A549 (cell line): ENCODE measurements around the gene MRPL44.

Experiments
- CEBPB ChIP-seq, 2 experiments: fragments of >200 bp in 1 of 2; sonication (Bioruptor Twin) in 1 of 2; formaldehyde crosslinking in 1 of 2; IDR thresholded peaks; 2 replicates each; pipeline ENCODE4 v1.6.1; 2012 to 2016
- CHD2 ChIP-seq: fragments of 150-350 bp; IDR thresholded peaks from 2 replicates; pipeline ENCODE4 v1.6.1; 2014; ENCODE audit warnings: low read length; ENCODE audit not compliant: partially characterized antibody
- CTCF ChIP-seq: fragments of >200 bp; sonication (Bioruptor Twin); formaldehyde crosslinking; IDR thresholded peaks from 3 replicates; pipeline ENCODE4 v1.5.1; 2016
- ELK1 ChIP-seq: fragments of 150-350 bp; IDR thresholded peaks from 2 replicates; pipeline ENCODE4 v1.6.1; 2014; ENCODE audit warnings: low read depth, mild to moderate bottlenecking, low read length
- EP300 ChIP-seq, 2 experiments: fragments of >200 bp; sonication (Bioruptor Twin); formaldehyde crosslinking; IDR thresholded peaks; 2 replicates in 1 of 2; 3 replicates in 1 of 2; pipeline ENCODE4 v1.6.1; 2016 to 2017
- FOSL2 ChIP-seq, 2 experiments: fragments of 450-650 bp in 1 of 2; fragments of >200 bp in 1 of 2; sonication (Bioruptor Twin) in 1 of 2; formaldehyde crosslinking; IDR thresholded peaks; 2 replicates each; pipeline versions ENCODE4 v1.5.0 to v1.6.1; 2016 to 2020; ENCODE audit warnings: mild to moderate bottlenecking in 1 of 2, moderate library complexity in 1 of 2
- KDM1A ChIP-seq: fragments of 200-600 bp; sonication (generic); IDR thresholded peaks from 2 replicates; pipeline ENCODE4 v1.6.1; 2016; ENCODE audit warnings: low read depth, mild to moderate bottlenecking
- POLR2A ChIP-seq: IDR thresholded peaks from 2 replicates; pipeline ENCODE4 v1.6.1; 2012; ENCODE audit warnings: mild to moderate bottlenecking, low read length
- RAD21 ChIP-seq, 2 experiments: fragments of >200 bp in 1 of 2; sonication (Bioruptor Twin) in 1 of 2; formaldehyde crosslinking in 1 of 2; IDR thresholded peaks in 1 of 2; conservative IDR thresholded peaks in 1 of 2; 2 replicates in 1 of 2; 3 replicates in 1 of 2; pipeline ENCODE4 v1.6.1; 2012 to 2018; ENCODE audit warnings: inconsistent platforms in 1 of 2
- TF ChIP-seq, protein P1 (sequence below): IDR thresholded peaks from 2 replicates; pipeline ENCODE4 v1.6.1; 2012

DNA sequence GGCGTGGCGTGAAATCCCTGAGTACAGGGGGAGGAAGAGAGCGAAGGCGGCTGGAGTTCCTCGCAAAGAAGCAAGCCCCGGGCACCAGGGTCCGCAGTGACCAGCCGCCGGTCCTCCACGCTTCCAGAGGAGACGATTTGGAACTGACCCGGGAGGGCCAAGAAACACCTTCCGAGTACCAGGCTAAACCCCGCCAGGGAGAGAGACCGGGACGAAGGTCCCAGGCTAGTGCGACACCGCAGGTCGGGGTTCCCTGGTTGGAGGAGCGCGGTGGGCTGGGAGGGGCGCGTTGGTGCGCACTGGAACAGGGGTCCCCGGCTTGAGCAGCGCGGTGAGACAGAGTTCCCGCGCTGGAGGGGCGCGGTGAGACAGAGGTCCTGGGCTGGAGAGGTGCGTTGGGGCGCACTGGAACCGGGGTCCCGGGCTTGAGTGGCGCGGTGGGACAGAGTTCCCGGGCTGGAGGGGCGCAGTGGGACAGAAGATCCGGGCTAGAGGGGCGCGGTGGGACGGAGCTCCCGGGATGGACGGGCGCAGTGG is 13.0 kb upstream of the MRPL44 start:
- TF ChIP-seq EP300 (IDR thresholded peaks at IDR 0.05) (no peak), FOSL2 (IDR thresholded peaks at IDR 0.05) (no peak), FOSL2 (CRISPR knock-in tag; IDR thresholded peaks at IDR 0.05) (no peak), CEBPB (IDR thresholded peaks at IDR 0.05) (no peak), CTCF (no peak), CHD2 (no peak), RAD21 (conservative IDR thresholded peaks at IDR 0.05 in 1 of 2, IDR thresholded peaks at IDR 0.05 in 1 of 2) (no peak), KDM1A (no peak), POLR2A (no peak), ELK1 (no peak)
- TF ChIP-seq, protein P1, sequence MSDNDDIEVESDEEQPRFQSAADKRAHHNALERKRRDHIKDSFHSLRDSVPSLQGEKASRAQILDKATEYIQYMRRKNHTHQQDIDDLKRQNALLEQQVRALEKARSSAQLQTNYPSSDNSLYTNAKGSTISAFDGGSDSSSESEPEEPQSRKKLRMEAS: no peak
